CD4-positive, alpha-beta T cell treated with Interleukin-6 at 100 ng/mL for 8 hours (primary cell): Measurements from ENCODE around the gene SHROOM3.
"Not testable (repeated sequence)": the region's sequence is repeated elsewhere in the genome, so short reads cannot be mapped to it uniquely, and the experiment has no call there.

ENCODE experiments used
- DNase-seq: peaks from one replicate; pipeline ENCODE4 v3.0.0-alpha.2; 2020; ENCODE audit warnings: mixed read lengths, low spot score

Gene SHROOM3

GRCh38 chr4:76697129-76697803 is 262.2 kb downstream of the SHROOM3 start:
- no peak for DNase-seq

DNA sequence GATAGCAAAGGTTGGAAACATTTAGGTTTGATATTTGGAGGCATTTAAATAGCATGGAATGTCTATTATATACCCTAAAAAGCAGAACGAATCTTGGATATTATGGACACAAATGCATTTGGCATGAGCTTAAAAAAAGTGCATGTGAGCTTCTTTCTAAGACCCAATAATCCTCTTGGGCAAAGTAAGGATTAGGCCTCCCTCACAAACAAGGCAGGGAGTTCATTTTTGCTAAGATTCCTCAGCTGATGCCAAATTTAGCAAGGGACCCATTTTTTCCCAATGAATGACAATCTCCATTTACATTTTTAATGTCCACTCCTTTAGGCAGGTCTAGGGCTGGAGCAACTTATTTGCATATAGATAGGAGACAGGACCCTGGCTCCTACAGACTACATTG is 263.1 kb downstream of the SHROOM3 start:
- no peak for DNase-seq

GRCh38 chr4:76699751-76700310 is 264.8 kb downstream of the SHROOM3 start:
- no peak for DNase-seq

DNA sequence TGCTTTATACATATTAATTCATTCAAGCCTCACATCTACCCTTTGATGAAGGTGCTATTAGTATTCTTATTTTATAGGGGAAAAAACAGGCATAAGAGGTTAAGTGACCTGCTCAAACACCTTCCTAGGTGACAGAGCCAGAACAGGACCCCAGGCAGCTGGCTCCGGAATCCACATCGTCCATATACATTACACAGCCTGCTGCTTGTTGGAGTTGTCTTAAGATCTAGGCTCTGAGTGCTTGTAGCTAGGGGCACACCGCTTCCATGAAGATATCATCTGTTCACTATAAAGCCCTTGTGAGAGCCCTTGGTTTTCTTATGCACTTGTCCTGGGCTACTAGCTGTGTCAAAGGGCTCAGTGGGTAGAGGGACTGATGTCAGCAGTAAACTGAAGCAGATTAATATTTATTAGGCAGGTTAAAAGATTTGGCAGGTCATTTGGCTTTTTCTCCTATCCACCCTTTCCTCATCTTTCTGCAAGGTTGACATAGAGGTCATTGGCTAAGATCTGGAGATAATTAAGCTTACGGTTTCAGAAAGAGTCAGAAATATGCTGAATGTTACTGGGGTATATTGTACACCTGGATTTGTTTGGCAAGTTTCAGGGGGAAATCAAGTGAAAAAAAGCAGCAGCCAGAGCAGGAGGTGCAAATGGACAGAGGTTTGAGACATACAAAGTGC is 267.6 kb downstream of the SHROOM3 start:
- no peak for DNase-seq

DNA sequence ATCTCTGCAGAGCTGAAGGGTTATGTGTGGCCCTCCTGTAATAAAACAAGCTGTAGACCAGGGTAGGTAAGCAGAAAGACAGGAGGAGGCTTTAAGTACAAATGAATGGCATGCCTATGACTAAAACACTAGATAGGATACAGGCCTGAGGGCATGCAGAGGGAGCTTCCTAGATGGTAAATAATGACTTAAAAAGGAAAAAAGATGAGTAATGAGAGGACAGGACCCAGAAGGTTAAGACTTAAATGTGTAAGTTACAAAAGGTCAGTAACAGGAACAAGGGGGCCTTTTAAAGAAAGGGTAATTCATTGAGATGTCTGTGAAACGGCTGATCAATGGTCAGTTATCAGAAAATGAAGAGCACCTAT is 268.1 kb downstream of the SHROOM3 start:
- no peak for DNase-seq

DNA sequence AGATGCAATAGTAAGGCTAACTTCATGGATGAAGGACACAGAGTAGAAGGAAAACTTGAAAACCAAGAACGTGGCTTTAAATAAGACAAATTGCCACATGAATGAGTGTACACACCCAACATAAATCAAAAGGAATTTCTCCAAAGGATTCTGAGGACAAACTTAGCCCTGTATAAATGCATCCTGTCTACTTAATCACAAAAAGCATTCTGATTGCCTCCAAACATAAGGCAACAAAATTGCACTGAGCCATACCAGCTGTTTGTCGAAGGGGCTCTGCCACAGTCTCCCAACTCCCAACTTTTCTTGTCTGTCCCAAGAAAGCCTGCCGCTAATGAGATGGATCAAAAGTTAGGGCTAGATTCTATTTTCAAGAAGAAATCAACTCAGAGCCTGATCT is 268.6 kb downstream of the SHROOM3 start:
- DNase-seq = no peak

DNA sequence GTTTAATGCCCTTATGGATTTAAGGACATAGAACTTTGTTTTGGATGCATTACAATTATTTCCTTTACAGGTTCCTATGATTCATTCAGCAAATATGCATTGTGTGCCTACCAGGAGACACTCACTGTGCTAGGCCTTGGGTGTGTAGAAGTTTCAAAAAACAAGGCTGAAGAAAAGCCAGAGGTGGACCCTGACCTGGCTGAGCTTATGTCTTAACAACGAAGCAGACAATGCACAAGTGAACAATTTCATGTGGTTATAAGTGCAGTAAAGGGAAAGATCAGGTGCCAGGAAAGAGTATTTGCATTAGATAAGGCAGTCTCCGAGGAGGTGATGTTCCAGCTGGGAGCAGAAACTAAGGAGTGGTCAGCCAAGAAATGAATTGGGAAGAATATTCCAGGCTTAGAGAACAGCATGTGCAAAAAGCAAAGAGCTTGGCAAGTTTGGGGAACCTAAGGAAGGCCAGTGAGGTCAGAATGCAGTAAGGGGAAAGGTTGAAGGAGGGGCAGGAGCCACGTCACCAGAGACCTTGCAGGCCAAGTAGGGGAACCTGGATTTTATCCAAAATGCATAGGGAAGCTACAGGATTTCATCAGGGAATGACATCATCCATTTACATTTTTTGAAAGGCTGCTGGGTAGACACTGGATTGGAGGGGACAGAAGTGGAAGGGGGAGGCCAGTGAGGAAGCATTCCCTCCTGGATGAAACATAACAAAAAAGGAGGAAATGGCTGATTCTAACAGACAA is 269.3 kb downstream of the SHROOM3 start:
- DNase-seq = no peak

GRCh38 chr4:76705472-76705871 is 270.4 kb downstream of the SHROOM3 start:
- DNase-seq = no peak

DNA sequence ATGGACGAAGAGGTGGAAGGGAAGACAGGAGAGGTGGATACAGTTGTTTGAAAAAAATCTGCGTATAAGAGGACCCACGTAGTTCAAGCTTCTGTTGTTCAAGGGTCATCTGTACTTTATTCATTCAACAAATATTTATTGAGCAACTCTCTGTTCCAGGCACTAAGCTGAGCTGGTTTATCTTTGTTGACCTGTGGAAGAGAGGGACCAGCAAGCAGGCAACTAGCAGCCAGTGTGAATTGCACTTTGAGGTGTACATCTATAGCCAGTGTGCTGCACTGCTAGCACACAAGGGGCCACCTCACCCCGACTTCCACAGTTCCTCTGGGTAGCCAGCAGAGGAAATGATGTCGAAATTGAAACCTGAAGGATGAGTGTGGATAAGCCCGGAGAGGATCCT is 271.6 kb downstream of the SHROOM3 start:
- DNase-seq = no peak

DNA sequence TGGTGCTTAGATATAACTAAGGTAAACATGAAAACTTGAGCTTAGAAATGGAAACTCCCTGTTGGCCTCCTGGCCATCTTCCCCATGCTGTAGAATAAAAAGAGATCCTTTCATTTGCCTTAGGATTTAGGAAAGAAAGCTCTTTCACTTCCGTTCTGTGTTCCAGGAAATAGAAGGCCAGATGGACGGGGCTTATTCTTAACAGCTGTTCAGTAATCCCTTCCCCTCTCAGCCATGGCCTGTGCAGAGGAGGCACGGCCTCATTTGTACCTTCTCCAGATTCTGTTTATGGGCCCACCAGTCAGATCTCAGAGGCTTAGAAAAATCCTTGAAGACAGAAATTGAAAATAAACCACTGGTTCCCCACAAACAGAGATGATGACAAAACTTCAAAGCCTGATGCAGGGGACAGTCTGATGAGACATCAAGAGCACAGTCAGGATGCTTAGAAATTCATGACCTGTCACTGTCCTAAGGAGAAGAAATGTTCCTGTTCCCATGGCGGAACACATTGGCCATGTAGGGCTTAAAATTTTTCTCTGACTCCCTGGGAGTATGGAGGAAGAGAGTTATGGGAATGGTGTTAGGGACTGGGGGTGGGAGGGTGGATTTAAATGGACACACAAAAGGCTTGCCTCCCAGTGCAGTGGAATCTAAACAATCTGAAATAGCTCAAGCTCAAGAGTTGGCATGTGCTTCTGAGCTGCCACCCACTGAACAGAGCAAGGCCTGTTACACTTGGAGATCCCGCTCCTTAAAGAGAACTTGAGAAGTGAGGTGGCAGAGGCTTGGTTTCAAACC is 274.1 kb downstream of the SHROOM3 start:
- DNase-seq = no peak

DNA sequence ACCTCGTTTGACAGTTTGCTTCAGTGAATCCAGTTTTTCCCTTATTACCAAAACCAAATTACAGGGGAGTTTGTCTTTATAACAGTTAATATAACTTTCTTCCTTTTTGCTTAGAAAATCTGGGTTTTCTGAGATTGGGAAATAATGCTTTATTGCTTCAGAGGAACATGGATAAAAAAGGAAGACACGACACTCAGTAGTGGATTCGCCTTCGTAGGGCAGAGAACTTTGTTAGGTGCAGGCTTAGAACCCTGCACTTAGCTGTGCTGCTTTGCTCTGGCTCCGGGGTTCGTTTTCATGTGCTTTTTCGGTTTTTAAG is 274.7 kb downstream of the SHROOM3 start:
- DNase-seq = no peak

- no peak for DNase-seq
Observed at GRCh38 chr4:76712564-76712963, 277.5 kb downstream of the SHROOM3 start.

- no peak for DNase-seq
Observed at GRCh38 chr4:76714226-76714625, 279.2 kb downstream of the SHROOM3 start.

- no peak for DNase-seq
Observed at GRCh38 chr4:76716020-76716419, 281.0 kb downstream of the SHROOM3 start.

GRCh38 chr4:76716658-76717057 is 281.6 kb downstream of the SHROOM3 start:
- DNase-seq = no peak

GRCh38 chr4:76717431-76717830 is 282.4 kb downstream of the SHROOM3 start:
- no peak for DNase-seq

- no peak for DNase-seq
Observed at GRCh38 chr4:76718021-76718420, 283.0 kb downstream of the SHROOM3 start.

DNA sequence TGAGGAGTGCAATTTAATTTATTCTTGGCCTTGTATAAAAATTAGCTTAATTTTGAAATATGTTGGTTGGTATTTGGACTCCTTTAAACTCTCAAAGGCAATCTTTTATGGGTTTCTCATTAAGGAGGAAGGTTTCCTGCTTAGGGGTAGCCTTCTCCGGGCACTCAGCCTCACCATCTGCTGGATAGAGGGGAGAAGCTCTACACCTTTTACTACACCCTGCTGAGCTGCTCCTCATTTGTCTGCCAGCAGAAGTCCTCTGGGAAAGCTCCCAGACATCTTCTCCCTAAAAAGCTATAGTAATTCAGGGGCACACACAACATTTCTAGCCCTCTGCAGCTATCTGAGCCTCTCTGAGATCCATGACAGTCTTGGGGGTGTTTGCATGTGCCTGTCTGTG is 283.8 kb downstream of the SHROOM3 start:
- no peak for DNase-seq

GRCh38 chr4:76720121-76720520 is 285.1 kb downstream of the SHROOM3 start:
- no peak for DNase-seq

GRCh38 chr4:76722146-76722545 is 287.1 kb downstream of the SHROOM3 start:
- not testable (repeated sequence) for DNase-seq

DNA sequence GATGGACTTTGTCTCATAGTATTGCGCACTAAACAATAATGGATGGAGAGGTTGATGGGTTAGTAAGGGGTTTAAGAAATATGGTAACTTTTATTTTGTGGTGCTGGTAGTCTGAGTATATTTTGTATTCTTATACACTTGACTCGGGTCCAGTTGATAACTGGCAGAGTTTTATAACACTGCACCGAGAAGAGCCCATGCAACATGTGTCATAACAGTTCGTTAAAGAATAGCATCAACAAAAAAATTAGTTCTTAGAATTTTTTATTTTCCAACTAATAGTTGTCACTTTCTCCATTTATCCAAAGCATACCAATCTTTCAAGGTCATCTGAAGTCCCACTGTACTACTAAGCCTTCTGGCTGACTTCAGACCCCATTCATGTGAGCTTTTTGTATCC is 287.8 kb downstream of the SHROOM3 start:
- DNase-seq = no peak

DNA sequence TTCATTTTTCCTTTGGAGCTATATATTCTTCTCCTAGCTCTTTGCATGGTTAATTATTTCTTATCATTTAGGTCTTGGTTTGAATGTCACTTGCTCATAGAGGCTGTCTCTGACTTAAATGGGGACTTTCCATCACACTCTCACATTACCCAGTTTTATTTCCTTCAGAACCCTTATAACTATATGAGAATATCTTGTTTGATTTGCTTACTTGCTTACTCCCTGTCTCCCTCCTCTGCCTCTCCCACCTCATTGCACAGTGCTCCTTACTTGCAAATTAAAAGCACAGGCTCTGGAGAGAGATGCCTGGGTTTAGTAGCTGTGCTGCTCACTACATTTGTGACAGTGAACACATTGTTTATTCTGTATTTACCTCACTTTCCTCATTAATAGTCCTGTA is 288.3 kb downstream of the SHROOM3 start:
- no peak for DNase-seq
